Measurements from ENCODE around the gene CPA4. TPM values are rescaled to one million over a fixed set of nuclear protein-coding genes. Genes with fewer than 3 reads are reported as not detected.
A peak's percentile ranks its signal among the peaks of the same experiment; 100 is the strongest.
"Not testable (repeated sequence)": the region's sequence is repeated elsewhere in the genome, so short reads cannot be mapped to it uniquely, and the experiment has no call there.

The CPA4 gene, protein sequence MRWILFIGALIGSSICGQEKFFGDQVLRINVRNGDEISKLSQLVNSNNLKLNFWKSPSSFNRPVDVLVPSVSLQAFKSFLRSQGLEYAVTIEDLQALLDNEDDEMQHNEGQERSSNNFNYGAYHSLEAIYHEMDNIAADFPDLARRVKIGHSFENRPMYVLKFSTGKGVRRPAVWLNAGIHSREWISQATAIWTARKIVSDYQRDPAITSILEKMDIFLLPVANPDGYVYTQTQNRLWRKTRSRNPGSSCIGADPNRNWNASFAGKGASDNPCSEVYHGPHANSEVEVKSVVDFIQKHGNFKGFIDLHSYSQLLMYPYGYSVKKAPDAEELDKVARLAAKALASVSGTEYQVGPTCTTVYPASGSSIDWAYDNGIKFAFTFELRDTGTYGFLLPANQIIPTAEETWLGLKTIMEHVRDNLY
- under 1 TPM in 2 of 6 donors, not detected in 4; 0.20 to 0.34 TPM for total RNA-seq

DNA sequence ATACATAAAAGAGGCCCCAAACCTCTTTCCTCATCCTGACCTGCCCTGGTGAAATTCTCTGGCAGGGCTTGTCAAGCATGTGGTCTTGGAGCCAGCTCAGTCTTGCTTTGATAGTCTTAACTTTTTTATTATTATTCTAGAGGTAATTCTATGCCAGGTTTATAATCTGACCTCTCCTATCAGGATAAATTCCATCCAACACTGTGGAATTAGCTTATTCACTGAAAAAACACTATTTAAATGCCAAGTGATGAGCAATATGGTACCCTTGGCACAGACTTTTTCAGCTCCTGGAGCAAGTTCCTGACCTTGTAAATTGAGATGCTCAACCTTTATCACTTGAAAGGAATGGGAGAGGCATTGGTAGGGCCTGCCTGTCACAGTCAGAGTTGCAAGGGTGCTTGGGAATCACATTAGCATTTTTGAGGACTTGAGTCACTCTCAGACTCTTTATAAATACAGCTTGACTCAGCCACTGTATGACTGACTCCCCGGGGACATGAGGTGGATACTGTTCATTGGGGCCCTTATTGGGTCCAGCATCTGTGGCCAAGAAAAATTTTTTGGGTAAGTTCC is at the start of gene CPA4:
CPA4 (plus strand) TSS at position 480 of the 576 bp plus-strand sequence; CDS start at position 500, 20 bp downstream.
- ATAC-seq (ENCODE audit: low FRiP score in 2 of 2), result peak in 1 of 2 donors; percentile 85
- WGBS, 2 donors, result 56 to 74% methylated on average over 1 of the region's 1 CpG

DNA sequence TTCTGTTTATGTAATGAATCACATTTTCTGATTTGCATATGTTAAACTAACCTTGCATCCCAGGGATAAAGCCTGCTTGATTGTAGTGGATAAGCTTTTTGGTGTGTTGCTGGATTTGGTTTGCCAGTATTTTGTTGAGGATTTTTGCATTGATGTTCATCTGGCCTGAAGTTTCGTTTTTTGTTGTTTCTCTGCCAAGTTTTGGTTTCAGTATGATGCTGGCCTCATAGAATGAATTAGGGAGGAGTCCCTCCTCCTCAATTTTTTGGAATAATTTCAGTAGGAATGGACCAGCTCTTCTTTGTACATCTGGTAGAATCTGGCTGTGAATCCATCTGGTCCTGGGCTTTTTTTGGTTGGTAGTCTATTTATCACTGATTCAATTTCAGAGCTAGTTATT is 49.5 kb upstream of the CPA4 start:
- H3K9me3 ChIP-seq, result not testable (repeated sequence)

More for the DNA sequence above, at the start of gene CPA4:
- no peak within 1 kb of the TSS for H3K4me3 ChIP-seq
- no peak for DNase-seq
- no peaks in the 10 kb centered on the region for H3K27me3 ChIP-seq
- H3K9me3 ChIP-seq, result no peaks in the 10 kb centered on the region
- no peaks in the 10 kb centered on the region for H3K4me1 ChIP-seq
- TF ChIP-seq POLR2AphosphoS5 (IDR thresholded peaks at IDR 0.05) (no peak), EP300 (IDR thresholded peaks at IDR 0.05) (no peak), POLR2A (IDR thresholded peaks at IDR 0.05) (no peak)
- TF ChIP-seq, protein P1, sequence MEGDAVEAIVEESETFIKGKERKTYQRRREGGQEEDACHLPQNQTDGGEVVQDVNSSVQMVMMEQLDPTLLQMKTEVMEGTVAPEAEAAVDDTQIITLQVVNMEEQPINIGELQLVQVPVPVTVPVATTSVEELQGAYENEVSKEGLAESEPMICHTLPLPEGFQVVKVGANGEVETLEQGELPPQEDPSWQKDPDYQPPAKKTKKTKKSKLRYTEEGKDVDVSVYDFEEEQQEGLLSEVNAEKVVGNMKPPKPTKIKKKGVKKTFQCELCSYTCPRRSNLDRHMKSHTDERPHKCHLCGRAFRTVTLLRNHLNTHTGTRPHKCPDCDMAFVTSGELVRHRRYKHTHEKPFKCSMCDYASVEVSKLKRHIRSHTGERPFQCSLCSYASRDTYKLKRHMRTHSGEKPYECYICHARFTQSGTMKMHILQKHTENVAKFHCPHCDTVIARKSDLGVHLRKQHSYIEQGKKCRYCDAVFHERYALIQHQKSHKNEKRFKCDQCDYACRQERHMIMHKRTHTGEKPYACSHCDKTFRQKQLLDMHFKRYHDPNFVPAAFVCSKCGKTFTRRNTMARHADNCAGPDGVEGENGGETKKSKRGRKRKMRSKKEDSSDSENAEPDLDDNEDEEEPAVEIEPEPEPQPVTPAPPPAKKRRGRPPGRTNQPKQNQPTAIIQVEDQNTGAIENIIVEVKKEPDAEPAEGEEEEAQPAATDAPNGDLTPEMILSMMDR (IDR thresholded peaks at IDR 0.05), result no peak
- no peak within 1 kb of the TSS for H3K27ac ChIP-seq
- no peaks in the 10 kb centered on the region for H3K36me3 ChIP-seq

DNA sequence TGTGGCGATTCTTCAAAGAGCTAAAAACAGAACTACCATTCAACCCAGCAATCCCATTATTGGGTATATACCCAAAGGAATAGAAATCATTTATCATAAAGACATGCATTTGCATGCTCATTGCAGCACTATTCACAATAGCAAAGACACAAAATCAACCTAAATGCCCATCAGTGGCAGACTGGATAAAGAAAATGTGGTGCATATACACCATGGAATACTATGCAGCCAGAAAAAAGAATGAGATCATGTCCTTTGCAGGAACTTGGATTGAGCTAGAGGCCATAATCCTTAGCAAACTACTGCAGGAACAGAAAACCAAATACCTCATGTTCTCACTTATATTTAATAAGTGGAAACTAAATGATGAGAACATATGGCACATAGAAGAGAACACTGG is 46.5 kb upstream of the CPA4 start:
- not testable (repeated sequence) for H3K4me1 ChIP-seq; H3K4me3 ChIP-seq; H3K36me3 ChIP-seq; H3K27ac ChIP-seq; H3K27me3 ChIP-seq; H3K9me3 ChIP-seq; DNase-seq; ATAC-seq (ENCODE audit: low FRiP score in 2 of 2)
- WGBS, 2 donors, result 94 to 100% methylated on average over 1 of the region's 1 CpG

More for the DNA sequence above, 49.5 kb upstream of the CPA4 start:
- H3K36me3 ChIP-seq, H3K27me3 ChIP-seq, H3K4me3 ChIP-seq, H3K27ac ChIP-seq, H3K4me1 ChIP-seq, DNase-seq: not testable (repeated sequence)
- WGBS, 2 donors, result 29 to 30% methylated on average over 1 of the region's 1 CpG
- ATAC-seq (ENCODE audit: low FRiP score in 2 of 2), result peak in 1 of 2 donors; percentile 53

- not testable (repeated sequence) for H3K27me3 ChIP-seq; H3K27ac ChIP-seq; H3K9me3 ChIP-seq; H3K4me1 ChIP-seq; H3K4me3 ChIP-seq; ATAC-seq (ENCODE audit: low FRiP score in 2 of 2); DNase-seq; H3K36me3 ChIP-seq
- 97% methylated on average over 5 of the region's 5 CpGs for WGBS, 2 donors
Measured at GRCh38 chr7:130248842-130249241, 44.1 kb upstream of the CPA4 start.

- ATAC-seq (ENCODE audit: low FRiP score in 2 of 2); H3K27ac ChIP-seq; DNase-seq; H3K9me3 ChIP-seq; H3K4me1 ChIP-seq; H3K4me3 ChIP-seq; H3K36me3 ChIP-seq; H3K27me3 ChIP-seq: not testable (repeated sequence)
- 86% methylated on average over 3 of the region's 3 CpGs for WGBS, 2 donors
Measured at GRCh38 chr7:130249626-130250025, 43.3 kb upstream of the CPA4 start.

- 82 to 95% methylated on average over 4 to 6 of the region's 6 CpGs for WGBS, 2 donors
Measured at GRCh38 chr7:130254555-130254954, 38.4 kb upstream of the CPA4 start.

More at GRCh38 chr7:130254555-130254954, 38.4 kb upstream of the CPA4 start:
- Histone ChIP-seq H3K4me3 (no peak overlapping the region), H3K4me1 (no peaks in the 10 kb centered on the region), H3K27me3 (no peaks in the 10 kb centered on the region), H3K9me3 (peaks cover 10 to 36% (median 15%) of the 10 kb centered on the region in 4 donors), H3K36me3 (no peaks in the 10 kb centered on the region), H3K27ac (no peak overlapping the region)
- DNase-seq (no peak), ATAC-seq (ENCODE audit: low FRiP score in 2 of 2) (no peak)
- TF ChIP-seq POLR2A (IDR thresholded peaks at IDR 0.05) (no peak), POLR2AphosphoS5 (IDR thresholded peaks at IDR 0.05) (no peak), EP300 (IDR thresholded peaks at IDR 0.05) (no peak)
- TF ChIP-seq, protein P1 (IDR thresholded peaks at IDR 0.05), result no peak

All from upper lobe of left lung (tissue), 6 donors.